ENCODE measurements around the gene VMO1.

VMO1 gene

GRCh38 chr17:4777969-4778760 lies 8.0 kb downstream of the VMO1 start:
- in situ Hi-C loops (cut with HindIII; ENCODE audit: low pct_ligation_motif_present, low sequenced_read_pairs): no loop called here
- TF ChIP-seq, protein P1, sequence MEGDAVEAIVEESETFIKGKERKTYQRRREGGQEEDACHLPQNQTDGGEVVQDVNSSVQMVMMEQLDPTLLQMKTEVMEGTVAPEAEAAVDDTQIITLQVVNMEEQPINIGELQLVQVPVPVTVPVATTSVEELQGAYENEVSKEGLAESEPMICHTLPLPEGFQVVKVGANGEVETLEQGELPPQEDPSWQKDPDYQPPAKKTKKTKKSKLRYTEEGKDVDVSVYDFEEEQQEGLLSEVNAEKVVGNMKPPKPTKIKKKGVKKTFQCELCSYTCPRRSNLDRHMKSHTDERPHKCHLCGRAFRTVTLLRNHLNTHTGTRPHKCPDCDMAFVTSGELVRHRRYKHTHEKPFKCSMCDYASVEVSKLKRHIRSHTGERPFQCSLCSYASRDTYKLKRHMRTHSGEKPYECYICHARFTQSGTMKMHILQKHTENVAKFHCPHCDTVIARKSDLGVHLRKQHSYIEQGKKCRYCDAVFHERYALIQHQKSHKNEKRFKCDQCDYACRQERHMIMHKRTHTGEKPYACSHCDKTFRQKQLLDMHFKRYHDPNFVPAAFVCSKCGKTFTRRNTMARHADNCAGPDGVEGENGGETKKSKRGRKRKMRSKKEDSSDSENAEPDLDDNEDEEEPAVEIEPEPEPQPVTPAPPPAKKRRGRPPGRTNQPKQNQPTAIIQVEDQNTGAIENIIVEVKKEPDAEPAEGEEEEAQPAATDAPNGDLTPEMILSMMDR (IDR thresholded peaks at IDR 0.05; ENCODE audit: low read depth, low read length, missing control alignments): no peak
- peaks cover 2% of the 10 kb centered on the region for H3K27me3 ChIP-seq (replicated peaks)

DNA sequence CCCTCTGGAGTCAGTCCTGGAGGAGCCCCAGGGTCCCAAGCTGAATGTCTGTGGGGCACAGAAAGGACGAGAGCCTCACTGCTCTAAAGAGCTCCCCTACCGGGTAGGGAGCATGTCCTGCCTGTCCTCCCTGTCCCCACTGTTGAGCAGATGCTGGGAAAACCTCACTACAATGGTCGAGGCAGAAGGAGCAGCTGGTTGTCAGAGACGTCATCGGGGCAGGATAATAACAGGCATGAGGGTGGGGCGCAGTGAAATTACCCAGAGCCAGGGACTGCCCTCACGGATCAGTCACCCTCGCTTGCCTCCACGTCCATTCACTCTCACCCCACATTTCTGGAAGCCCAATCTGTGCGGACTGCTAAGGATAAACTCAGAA lies 13.9 kb downstream of the VMO1 start:
- H3K27me3 ChIP-seq (replicated peaks): peaks cover 4% of the 10 kb centered on the region
- TF ChIP-seq, protein P1 (IDR thresholded peaks at IDR 0.05; ENCODE audit: low read depth, low read length, missing control alignments): no peak
- in situ Hi-C loops (cut with HindIII; ENCODE audit: low pct_ligation_motif_present, low sequenced_read_pairs): no loop called here
- no peak overlapping the region for H3K4me3 ChIP-seq (ENCODE audit: low read depth, low read length)
- H3K27ac ChIP-seq: no peak overlapping the region
- no peaks in the 10 kb centered on the region for H3K36me3 ChIP-seq (replicated peaks)
- DNase-seq: no peak

More at GRCh38 chr17:4777969-4778760, 8.0 kb downstream of the VMO1 start:
- Histone ChIP-seq H3K4me3 (ENCODE audit: low read depth, low read length) (no peak overlapping the region), H3K27ac (no peak overlapping the region), H3K36me3 (replicated peaks) (no peaks in the 10 kb centered on the region)
- peak; percentile 13 for DNase-seq

- in situ Hi-C loops (cut with HindIII; ENCODE audit: low pct_ligation_motif_present, low sequenced_read_pairs): no loop called here
- DNase-seq: no peak
- H3K27me3 ChIP-seq (replicated peaks): peaks cover 4% of the 10 kb centered on the region
- no peaks in the 10 kb centered on the region for H3K36me3 ChIP-seq (replicated peaks)
- TF ChIP-seq, protein P1 (IDR thresholded peaks at IDR 0.05; ENCODE audit: low read depth, low read length, missing control alignments): no peak
- no peak within 1 kb of the TSS for H3K27ac ChIP-seq
- H3K4me3 ChIP-seq (ENCODE audit: low read depth, low read length): no peak within 1 kb of the TSS
Observed at GRCh38 chr17:4771519-4772234, 14.5 kb downstream of the VMO1 start, which contains the start of gene TM4SF5. Gene TM4SF5, plus strand, starts transcription at chr17:4771886. Its CDS starts 37 bp downstream, at chr17:4771923.

GRCh38 chr17:4769628-4770027 lies 16.5 kb downstream of the VMO1 start:
- Histone ChIP-seq H3K36me3 (replicated peaks) (no peaks in the 10 kb centered on the region), H3K27ac (no peak overlapping the region), H3K27me3 (replicated peaks) (peaks cover 4% of the 10 kb centered on the region), H3K4me3 (ENCODE audit: low read depth, low read length) (no peak overlapping the region)
- TF ChIP-seq, protein P1 (IDR thresholded peaks at IDR 0.05; ENCODE audit: low read depth, low read length, missing control alignments): no peak
- in situ Hi-C loops (cut with HindIII; ENCODE audit: low pct_ligation_motif_present, low sequenced_read_pairs): no loop called here
- DNase-seq: no peak

GRCh38 chr17:4768298-4768697 lies 17.9 kb downstream of the VMO1 start:
- Histone ChIP-seq H3K36me3 (replicated peaks) (no peaks in the 10 kb centered on the region), H3K4me3 (ENCODE audit: low read depth, low read length) (no peak overlapping the region), H3K27ac (no peak overlapping the region), H3K27me3 (replicated peaks) (peaks cover 4% of the 10 kb centered on the region)
- in situ Hi-C loops (cut with HindIII; ENCODE audit: low pct_ligation_motif_present, low sequenced_read_pairs): no loop called here
- DNase-seq: no peak
- TF ChIP-seq, protein P1 (IDR thresholded peaks at IDR 0.05; ENCODE audit: low read depth, low read length, missing control alignments): no peak

Measured in brain microvascular endothelial cell (primary cell).